ENCODE results near the gene ATXN1.

Gene ATXN1

DNA sequence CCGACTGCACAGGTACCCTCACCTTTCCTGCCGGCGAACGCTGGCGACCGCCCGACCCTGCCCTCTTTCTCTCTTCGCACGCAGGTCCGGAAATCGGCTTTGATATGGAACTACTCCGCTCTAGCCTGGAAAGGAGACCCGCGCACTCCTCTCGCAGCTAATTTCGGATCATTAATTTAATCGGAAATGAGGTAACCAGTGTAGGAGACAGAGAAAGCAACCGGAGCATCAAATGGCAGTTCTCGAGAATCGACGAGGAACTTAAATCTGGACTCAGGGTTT, 949 bp upstream of the ATXN1 start:
- DNase-seq (ENCODE audit: low spot score): no peak

- peak; percentile 86 for DNase-seq (ENCODE audit: low spot score)
These were observed 409 bp upstream of the ATXN1 start for GRCh38 chr6:16761471-16762267.

DNA sequence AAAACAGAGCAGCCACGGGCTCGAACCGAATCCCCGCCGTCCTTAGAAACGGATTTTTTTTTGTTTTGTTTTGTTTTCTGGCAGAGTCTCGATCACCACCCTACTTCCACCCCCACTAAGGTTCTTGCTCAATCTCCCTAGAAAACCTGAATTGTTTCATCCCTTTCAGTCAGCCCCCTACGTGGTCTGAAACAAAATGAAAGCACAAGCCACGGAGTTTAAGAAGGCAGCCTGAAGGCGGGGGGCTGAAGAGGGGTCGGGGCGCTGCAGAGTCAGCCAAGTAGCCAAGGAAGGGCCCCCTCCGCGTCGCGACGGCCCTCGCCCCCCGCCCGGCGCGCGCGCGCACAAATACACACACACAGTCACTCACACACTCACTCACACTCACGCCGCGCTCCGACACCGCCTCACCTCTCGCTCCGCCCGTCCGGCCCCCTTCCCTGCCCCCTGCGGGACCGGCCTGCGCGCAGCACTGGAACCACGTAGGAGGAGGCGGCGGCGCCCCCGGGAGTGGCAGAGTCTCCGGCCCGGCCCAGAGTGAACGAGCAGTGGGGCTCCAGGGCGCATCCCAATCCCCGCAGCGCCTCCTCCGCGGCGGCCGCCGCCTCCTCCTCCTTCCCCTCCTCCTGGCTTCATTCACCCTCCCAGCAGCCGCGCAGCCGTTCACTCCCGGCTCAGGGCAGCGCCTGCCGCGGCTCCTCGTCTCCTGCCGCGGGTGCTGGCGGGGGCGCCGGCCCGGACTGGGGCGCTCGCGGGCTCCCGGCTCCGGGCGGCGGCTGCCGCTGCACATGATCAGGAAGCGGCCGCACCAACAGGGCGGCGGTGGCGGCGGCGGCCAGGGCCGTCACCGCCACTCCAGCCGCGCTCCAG, 1.4 kb downstream of the ATXN1 start:
- DNase-seq (ENCODE audit: low spot score): peak; percentile 88

- peak; percentile 47 for DNase-seq (ENCODE audit: low spot score)
These were observed 2.0 kb downstream of the ATXN1 start for GRCh38 chr6:16759181-16759645.

GRCh38 chr6:16758163-16758975, 2.9 kb downstream of the ATXN1 start:
- peak; percentile 43 for DNase-seq (ENCODE audit: low spot score)

DNA sequence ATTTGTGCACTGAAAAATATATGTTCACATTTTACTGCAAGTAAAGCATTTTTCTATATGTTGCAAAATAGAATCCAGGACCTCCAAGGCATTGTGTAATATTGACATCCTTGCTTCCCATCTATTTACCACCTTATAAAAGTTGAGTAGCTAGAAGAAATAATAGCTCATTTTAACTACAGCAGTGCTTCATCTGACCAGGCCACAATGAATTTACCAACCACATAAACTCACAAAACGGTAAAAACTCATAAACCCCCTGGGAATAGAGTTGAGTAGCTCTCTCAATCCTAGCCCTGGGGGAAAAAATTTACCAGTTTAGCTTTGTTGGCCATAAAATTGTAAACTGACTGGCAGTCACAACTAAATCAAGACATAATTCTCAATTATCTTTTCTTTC, 3.9 kb downstream of the ATXN1 start:
- DNase-seq (ENCODE audit: low spot score): no peak

GRCh38 chr6:16756660-16757255, 4.5 kb downstream of the ATXN1 start:
- DNase-seq (ENCODE audit: low spot score): no peak

DNA sequence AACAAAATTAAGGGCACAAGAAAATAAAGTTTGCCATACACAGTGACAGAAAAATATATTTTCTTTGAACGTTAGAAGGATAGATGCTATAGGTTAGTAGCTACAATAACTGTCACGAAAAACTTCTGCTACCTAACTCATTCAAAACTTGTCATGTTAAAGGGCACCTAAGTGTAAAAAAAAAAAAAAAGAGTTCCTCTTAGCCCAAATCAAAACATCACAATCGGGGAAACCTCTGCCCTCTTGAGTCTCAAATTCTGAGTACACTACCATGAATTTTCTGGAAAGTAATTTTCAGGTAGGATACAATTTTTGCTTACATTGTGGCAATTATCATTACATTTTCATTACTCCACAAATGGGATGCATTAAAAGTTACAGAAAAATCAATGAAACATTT, 5.7 kb downstream of the ATXN1 start:
- DNase-seq (ENCODE audit: low spot score): no peak

- DNase-seq (ENCODE audit: low spot score): no peak
These were observed 6.4 kb downstream of the ATXN1 start for GRCh38 chr6:16754876-16755275.

- no peak for DNase-seq (ENCODE audit: low spot score)
These were observed 7.0 kb downstream of the ATXN1 start for GRCh38 chr6:16754274-16754673.

DNA sequence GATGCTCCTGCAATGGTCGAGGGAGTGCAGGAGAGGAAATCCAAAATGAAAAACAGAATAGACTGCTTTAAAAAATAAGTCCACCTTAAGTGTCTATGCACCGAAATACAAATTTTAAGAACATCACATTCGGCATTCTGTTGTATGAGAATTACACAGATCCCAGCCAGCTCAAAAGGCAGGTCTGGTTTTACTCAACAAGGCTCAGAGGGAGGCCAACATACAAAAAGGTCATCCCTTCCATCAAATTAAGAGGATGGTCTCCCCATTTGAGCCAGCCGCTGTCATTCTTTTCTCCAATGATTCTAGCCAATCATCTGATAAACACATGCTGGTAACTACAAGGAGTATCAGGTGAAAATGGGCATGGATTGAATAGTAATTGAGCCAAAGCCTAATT, 7.9 kb downstream of the ATXN1 start:
- DNase-seq (ENCODE audit: low spot score): no peak

DNA sequence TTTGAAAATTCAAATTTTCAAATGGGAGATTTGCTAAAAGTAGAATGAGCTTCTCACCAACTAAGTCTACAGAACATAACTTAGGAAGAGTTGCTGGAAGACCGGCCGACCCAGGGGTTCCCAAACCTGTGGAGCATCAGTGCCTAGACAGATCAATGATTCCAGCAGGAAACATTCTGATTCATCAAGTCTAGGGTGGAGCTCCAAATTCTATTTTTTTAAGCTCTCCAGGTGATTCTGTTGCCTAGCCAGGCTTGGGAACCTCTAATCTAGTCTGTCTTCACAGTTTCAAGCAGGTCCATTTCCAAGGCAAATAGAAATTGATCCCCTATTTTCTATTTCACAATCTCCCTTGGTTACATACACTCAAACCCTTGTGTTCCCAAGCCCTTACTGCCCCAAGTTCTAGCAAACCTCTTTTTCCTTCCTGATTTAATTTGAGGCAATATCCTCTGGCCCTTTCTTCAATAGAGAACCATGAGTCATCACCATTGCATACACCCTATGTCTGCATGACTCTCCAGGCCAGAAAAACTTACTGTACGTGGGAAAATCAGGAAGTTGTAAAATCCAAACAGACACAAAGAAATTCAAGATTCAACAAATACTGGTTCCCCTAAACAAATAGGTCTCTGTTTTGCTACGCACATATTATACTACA, 8.9 kb downstream of the ATXN1 start:
- peak; percentile 48 for DNase-seq (ENCODE audit: low spot score)

GRCh38 chr6:16751251-16751946, 9.9 kb downstream of the ATXN1 start:
- no peak for DNase-seq (ENCODE audit: low spot score)

GRCh38 chr6:16750566-16750965, 10.7 kb downstream of the ATXN1 start:
- DNase-seq (ENCODE audit: low spot score): no peak

DNA sequence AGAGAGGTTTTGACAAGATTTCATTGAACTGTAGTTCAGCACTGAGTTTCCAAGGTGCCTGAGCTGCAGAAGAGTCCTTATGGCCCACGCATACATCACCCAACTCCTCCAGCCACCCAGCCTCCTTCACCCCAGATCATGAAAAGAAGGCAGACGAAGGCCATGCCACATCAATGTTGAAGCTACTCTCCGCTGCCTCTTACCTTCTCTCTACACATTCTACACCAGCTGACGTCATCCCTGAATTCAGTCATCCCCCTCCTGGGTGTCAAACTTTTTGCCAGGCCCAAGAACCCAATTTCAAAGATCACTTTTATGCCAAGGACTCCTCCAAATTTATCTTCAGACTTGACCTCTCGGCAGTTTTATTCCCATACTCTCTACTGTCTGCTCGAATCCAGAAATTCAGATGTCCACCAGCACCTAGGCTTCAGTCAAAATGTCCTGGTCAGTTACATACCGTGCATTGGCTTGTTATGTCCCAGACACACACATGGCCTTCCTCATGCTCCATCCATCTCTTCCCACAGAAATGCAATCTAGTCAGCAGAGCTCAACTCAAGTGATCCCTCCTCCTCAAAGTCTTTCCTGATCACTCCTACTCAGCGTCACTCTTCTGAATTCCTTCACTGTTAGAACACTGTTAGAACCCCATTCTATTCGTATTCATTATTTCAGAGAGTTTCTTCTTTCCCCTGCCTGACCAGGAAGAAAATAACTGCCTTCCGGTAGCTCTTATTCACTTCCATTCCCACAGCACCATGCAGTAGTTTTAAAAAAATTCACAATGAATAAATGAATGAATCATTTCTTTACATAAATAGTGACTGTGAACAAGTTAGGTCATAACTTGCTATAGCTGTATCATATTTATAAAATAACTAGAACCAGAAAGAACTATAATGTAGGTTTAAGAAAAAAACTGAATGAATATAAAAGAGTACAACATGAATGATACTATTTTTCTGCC, 11.5 kb downstream of the ATXN1 start:
- DNase-seq (ENCODE audit: low spot score): no peak

DNA sequence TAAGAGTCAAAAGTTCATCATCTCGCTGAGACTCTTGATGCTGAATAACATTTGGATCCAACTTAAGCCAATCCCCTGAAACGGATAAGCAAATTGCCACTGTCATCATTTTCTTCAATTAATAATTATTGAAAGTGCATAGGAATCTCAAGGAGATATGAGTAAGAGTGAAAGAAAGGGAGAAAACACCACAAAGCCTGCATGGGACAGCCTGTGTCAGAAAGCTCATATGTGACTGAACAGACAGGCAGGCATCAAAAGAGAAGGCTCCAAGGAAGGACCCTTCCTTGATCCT, 13.3 kb downstream of the ATXN1 start:
- no peak for DNase-seq (ENCODE audit: low spot score)

- peak; percentile 43 for DNase-seq (ENCODE audit: low spot score)
These were observed 13.8 kb downstream of the ATXN1 start for GRCh38 chr6:16747232-16748024.

GRCh38 chr6:16746812-16747211, 14.4 kb downstream of the ATXN1 start:
- DNase-seq (ENCODE audit: low spot score): no peak

DNA sequence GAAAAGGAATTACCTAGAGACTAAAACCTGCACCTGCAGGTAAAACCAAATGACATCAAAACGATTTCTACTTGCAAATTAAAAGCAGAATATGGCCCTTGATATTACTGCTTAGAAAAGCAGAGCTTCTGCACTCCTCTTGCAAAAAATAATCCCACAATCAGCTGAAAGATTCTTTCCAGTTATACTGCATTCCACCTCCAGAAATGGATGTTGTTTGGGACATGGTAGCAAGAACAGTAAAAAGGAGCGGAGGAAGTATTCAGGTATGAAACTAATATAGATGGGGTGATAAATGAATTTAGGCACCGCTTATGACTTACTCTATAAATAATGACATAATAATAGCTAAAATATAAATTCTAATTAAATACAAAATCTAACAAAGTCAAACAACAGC, 14.9 kb downstream of the ATXN1 start:
- DNase-seq (ENCODE audit: low spot score): no peak

All from Ammon's horn (tissue), 1 donor.